Measurements from ENCODE around the gene GDF2.

GDF2 gene

DNA sequence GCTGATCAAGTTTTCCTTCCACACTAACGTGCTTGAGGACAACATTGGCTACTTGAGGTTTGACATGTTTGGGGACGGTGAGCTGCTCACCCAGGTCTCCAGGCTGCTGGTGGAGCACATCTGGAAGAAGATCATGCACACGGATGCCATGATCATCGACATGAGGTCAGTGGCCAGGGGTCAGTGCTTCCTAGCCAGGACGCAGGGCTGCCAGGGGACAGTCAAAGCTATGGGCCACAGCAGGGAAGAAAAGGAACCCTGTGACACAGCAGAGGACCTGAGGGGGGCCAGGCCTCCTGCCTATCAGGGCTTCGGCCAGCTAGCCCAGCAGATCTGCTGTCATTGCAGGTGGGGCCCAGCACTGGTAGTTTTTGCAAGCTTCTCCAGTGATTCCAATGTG lies 31.1 kb downstream of the GDF2 start:
- DNase-seq (ENCODE audit: low read depth), result no peak

DNA sequence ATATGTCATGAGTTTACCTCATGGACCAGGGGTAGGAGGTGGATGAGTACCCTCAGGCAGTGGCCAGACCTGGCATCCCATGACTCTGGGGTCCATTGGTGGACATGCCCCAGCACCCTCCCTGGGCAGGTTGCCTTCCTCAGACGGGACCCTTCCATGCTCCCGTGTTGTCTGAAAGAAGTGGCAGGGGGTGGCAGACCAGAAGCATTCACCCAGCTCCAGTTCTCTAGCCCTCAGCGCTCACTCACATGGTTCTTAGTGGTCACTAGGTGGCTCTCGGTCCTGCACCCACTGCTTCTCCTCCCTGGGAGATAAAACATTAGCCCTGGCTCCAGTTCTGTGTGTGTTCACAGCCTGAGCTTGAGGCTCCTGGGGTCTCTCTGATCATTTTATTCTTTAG lies 31.9 kb downstream of the GDF2 start:
- no peak for DNase-seq (ENCODE audit: low read depth)

DNA sequence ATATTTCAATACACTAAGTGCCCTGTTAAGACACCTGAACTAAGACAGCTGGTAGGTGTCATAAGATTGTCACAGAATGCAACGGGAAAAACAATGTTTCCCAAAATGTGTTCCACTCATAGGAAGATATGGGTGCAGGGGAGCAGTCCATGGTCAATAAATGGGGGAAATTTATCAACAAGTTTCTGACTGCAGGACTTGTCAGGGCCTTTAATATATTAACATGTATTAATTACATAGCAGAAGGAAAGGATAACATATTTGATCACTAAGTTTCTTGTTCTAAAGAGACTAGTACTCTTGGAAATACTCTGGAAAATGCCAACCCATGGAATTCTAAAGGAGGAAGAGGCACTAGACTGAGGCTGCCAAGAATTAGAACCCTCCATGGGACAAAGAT lies 32.6 kb downstream of the GDF2 start:
- DNase-seq (ENCODE audit: low read depth), result no peak

DNA sequence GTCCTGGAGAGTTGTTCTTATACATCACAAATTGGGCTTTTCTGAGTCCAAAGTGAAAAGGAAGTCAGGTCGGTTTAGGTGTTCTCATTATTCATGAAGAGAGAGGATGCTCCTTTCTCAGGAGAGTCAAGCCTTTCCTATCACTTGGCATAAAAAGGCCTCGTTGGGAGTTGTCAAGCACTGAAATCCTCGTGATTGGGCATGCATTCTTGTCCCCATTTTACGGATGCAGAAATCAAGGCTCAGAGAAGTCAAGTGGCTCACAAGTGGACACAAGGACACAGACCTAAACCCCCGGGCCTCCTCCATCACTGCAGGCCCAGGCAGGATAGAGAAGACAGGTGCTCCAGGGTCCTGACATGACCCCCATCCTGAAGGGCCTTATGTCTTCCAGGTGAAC lies 34.5 kb downstream of the GDF2 start:
- no peak for DNase-seq (ENCODE audit: low read depth)

DNA sequence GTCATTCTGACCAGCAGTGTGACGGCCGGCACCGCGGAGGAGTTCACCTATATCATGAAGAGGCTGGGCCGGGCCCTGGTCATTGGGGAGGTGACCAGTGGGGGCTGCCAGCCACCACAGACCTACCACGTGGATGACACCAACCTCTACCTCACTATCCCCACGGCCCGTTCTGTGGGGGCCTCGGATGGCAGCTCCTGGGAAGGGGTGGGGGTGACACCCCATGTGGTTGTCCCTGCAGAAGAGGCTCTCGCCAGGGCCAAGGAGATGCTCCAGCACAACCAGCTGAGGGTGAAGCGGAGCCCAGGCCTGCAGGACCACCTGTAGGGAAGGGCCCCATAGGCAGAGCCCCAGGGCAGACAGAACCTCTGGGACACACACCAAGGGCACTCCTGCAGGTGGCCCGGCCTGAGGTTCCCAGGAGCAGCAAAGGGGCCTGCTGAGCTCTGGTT lies 34.9 kb downstream of the GDF2 start:
- no peak for DNase-seq (ENCODE audit: low read depth)

DNA sequence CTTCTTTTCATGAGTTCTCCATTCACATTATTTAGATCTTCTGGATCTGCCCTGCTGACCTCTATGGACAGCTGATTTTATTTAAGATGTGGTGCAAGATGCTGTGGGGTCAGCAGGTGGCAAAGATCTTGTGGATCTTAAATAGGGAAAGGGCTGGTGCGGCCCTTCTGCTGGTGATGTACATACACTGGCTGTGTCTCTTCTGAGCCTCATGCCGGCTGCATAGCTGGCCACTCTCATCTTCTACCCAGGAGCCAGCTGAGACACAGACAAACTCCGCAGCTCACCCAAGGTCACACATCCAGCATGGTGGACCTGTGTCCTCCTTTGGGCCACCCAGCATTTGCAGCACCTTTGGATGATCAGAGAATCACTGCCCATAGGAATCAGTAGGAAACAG lies 35.7 kb downstream of the GDF2 start:
- no peak for DNase-seq (ENCODE audit: low read depth)

DNA sequence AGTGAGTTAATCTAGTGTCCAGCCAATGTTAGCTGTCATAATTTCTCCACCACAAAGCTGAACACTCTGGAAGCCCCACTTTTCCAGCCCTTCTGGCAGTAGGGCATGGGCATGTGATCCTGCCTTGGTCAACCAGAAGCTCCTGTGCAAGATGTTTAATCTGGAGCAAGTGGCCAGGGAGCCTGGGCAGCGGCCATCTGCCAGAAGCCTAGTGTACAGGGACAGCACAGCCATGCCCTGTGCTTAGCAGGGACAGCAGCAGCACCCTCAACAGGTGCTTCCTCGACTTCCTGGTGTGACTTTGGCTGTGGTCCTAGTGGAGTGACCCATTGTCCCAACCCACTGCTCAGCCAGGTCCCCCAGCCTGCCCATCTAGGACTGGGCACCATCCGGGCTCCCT lies 36.2 kb downstream of the GDF2 start:
- DNase-seq (ENCODE audit: low read depth), result no peak

DNA sequence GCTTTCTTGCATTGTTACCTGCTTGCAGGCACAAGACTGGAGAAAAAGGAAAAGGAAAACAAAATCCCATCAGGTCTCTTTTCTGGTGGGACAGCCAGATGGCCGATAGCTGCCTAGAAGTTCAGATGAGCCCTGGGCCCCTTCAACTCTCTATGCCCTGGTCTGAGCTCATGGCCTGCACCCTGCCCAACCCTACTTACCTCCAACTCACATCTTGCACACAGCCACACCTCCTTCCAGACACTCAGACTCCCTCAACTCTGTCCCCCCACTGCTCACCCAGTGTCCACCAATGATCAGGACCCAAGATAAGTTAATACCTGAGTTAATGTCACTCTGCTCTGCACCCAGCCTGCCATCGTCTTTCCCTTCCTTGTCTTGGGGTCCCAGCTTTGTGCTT lies 36.8 kb downstream of the GDF2 start:
- no peak for DNase-seq (ENCODE audit: low read depth)

DNA sequence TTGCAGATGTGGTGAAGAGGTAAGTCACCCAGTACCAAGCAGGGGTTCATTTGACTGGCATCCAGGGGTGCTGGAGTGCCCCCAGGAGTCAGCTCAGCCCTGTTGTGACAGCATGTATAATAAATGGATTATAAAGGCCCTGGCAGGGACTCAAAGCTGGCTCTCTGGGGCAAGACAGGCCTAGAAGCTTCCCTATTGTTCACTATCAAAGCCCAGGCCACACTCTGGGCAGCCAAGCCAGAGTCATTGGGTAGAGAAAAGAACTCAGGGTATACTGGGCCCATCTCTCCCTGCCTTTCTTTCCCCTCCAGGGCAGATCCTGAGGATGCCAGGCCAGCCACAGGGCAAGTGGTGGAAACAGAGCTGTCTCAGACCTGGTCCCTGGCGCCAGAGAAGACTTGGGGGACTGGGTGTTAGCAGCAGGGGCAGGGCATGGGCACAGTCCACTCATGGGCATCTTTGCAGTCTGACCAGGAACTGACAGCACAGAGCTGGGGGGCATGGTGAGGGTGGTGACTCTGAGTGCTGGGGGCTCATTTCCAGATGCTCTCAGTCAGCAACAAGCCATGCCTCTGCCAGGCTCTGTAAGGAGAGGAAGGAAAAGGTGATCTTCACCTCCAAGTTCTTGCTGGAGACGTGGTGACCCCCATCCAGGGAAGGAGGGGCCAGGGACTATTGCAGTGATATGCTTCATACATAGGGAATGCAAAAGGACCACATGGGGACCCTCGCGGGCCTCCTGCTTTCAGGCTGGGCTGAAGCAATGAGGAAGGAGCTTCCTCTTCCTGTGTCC lies 37.6 kb downstream of the GDF2 start:
- DNase-seq (ENCODE audit: low read depth), result no peak

DNA sequence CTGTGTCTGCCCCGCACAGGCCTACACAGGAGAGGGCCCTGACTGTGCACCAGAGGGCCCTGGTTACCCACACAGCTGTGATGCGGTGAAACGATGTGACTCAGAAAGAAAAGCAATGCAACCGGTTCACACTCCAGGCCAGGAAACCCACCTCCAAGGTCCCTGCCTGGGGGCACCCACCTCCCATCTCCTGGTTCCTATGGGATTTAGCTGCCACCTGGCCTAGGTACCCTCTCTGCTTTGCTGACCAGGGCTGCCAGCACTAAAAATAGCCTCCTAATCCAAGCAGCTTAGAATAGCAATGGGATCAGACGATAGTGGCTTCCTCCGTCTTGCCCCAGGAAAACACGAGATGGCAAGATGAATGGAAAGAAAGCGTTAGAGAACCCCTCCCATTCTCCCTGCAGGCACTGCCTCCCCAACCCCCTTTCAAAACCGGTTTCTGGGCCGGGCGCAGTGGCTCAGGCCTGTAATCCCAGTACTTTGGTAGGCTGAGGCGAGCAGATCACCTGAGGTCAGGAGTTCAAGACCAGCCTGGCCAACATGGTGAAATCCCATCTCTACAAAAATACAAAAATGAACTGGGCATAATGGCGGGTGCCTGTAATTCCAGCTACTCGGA lies 38.3 kb downstream of the GDF2 start:
- DNase-seq (ENCODE audit: low read depth), result no peak

DNA sequence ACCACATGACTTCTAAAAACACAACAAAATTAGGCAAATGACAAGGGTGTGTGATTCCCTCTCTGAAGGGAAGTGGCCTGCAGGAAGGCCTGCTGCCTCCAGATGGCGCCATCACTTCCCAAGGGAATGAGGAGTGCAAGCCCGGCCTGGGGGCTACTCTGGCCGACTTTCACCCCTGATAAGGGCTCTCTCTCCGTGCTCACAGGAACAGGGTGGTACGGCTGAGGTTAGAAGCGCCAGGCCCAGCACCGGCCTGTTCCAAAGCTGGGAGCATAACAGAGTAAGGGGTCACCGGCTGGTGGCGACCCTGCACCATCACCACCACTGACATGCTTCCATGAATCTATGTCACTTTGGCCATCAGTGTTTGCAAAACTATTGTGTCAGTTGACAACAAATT lies 39.0 kb downstream of the GDF2 start:
- no peak for DNase-seq (ENCODE audit: low read depth)

DNA sequence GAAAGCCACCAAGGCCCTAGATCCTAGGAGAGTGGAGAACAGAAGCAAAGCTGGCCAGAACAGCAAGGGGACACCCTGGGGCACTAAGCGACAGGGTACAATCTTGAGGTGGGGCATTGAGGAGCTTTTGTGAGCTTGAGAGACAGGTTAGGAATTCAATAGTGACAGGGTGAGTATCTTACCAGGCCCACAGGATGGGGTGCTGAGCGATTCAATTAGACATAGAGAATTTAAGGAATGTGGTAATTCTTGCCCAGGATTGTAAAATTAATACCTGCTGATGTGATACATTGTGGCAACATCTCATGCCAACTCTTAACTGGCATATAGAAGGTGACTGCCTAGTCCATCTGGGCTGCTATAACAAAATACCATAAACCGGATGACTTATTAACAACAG lies 39.9 kb downstream of the GDF2 start:
- DNase-seq (ENCODE audit: low read depth), result no peak

DNA sequence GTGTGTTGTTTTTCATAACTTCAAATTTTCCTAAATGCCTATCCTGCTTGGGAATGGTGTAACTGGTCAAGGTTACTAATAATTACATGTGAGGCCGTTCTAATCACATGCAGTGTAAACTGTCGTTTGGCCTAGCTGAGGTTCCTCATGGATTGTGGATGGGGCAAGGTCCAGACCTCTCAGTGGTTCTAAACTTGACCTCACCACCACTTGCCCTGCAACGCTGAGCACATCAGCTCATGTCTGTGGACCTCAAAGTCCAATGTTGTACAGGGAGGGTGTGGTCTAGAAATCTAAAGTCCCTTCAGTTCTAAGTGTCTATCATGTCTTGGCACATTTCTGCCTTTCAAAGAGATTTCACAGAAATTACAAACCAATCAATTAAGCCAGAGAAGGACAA lies 41.5 kb downstream of the GDF2 start:
- no peak for DNase-seq (ENCODE audit: low read depth)

DNA sequence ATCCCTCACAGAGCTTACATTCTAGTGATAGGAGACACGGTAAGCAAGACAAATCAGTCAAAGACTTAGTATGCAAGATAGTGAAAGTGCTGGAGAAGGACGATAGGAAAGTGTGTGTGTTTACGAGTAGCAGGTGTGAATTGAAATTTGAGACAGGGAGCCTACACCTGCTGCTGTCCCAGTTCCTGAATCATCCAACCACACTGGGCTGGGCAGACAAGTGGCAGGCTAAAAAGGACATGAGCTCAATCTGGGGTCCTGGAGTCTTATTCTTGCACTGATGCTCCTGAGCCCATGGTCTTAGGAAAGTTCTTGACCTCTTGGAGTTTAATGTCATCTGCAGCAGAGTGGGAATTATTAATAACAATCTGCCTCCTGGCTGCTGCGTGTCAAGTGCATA lies 42.1 kb downstream of the GDF2 start:
- no peak for DNase-seq (ENCODE audit: low read depth)

DNA sequence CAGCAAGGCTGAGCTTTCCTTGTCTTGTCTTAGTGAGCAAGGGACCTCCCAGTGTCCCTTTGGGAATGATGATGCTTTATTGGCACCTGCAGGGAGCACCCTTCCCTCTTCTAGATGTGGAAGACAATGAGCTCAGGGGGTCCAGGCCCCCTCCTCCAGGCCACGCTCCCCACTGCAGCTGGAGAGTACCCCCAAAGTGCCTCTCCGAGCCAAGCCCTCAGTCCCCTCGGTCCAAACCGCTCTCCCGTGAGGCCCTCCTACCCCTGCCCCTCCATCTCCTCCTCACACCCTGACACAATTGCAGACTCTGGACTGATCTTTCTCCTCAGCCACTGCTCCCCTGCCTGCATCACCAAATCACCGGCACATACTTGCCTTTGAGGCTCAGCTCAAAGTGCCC lies 42.7 kb downstream of the GDF2 start:
- no peak for DNase-seq (ENCODE audit: low read depth)

DNA sequence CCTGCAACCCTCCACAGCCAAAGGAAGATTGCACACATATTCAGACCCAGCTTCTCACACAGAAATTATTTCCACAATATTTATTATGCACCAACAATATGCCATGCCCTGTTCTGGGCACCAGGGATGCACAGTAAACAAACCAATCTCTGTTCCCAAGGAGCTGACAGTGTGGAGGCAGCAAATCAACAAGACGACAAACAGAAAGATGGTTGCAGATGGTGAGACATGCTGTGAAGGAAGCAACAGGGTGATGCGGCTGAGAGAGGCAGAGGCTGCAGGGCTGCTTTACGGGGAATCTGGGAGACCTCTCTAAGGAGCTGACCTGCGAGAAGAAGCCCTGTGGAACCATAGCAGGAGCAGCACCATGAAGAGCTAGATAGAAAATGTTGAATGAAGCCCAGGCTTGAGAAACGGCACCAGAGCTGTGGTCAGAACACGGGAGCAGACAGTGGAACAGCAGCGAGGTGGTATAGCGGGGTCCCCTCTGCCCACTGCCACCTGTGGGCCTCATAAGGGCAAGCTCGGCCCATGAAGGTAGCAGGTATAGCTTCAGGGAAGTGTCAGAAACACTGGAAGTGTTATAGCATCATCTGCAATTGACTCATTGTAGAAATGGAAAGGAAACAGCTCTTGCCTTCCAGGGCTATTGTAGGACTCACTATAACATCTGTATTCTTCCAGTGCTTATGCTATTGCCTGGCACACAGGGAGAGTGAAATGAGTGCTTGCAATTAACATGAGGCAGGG lies 43.4 kb downstream of the GDF2 start:
- no peak for DNase-seq (ENCODE audit: low read depth)

DNA sequence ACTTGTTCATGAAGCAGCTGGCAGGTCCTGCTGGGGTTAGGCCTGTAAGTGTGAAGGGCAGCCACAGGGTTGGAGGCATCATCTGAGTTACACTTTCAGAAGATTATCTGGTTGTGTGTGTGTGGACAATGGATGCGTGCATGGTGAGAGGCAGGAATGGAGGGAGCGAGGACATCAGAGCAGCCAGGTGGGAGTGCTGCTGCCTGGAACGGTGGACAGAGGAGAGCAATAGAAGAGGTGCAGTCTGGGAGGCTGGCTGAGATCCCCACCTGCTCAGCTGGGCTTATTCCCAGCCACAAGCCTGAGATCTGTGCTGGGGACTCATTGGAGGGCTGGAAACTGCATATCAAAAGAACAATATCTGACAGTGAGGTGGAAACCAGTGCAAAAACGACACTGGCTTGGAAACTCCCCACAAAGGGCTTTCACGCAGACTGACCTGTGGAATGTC lies 44.0 kb downstream of the GDF2 start:
- no peak for DNase-seq (ENCODE audit: low read depth)

DNA sequence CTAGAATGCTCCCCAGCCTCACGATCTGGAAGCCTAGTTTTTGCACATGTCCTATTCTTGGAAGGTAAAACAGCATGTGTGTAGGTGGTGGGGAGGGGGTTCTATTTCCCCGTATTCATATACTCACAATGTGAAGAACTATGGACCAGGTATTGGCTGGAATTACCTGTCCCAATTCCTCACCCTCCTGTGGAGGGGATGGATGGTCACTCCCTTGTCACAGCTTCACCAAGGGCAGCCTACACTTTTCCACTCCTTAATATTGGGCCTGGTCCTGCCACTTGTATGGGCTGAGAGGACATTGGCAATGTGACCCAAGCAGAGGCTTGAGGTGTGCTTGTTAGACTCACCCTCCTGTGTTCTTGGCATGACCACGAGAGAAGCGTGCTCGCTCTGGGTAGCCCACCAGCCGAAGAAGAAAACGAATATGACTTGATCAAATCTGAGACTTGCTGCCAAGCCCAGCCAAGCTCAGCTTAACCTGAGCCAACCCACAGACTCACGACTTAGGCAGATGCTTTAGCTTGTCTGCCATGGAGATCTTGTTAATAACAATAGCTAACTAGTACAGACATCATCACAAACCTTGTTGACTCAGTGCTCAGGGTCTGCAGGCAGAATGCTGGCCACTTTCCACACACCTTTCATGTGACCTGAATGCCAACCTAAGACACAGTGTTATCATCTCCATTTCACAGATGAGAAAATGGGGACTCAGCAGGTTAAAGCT lies 44.6 kb downstream of the GDF2 start:
- no peak for DNase-seq (ENCODE audit: low read depth)

DNA sequence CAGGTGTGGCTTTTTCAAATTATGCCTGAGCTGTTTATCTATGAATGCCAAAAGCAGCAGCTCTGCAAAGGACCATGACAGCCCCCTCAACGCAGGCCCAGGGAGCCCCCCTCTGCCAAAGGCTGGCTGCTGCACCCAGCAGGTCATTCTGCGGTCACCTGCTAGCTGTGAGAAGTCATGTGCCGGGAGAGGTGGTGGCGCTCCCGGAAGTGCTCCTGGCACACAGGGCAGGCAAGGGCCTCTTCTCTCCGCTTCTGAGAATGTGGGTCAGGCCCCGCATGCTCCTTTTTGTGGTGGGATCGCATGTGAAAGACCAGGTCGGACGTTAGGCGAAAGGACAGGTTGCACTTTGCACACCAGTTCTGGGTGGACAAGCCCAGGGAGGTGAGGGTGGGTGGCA lies 45.4 kb downstream of the GDF2 start:
- no peak for DNase-seq (ENCODE audit: low read depth)

DNA sequence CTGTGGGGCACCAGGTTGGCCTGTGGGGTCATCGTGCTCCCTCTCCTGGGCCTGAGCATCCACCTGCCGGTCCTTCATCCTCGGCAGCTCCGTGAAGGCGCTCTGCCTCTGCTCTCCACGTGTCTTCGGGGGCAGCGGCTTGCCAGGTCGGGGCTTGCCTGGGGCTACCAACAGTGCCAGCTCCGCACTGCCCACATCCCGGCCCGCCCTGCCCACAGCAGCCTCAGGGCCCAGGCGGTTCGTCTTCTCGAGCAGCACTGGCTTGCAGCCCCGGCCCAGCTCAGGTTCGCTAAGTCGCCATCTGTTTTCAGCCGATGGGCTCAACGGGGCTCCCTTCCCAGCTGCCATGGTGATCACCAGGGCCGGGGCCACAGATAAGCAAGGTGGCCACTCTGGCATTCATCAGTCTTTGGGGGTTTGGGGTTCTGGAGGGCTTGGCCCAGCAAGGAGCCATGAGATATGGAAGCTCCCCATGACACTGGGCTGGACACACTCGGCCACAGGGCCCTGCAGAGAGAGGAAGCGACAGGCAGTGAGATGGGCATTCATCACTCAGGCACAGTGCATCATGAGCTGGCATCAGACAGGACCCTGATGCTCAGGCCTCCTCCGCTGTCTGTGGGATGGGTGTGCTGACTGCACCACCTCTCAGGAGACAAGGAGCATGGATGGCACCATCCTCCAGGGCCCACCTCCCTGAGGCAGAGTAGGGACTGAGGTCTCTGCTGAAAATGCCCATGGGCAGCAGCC lies 46.4 kb downstream of the GDF2 start:
- no peak for DNase-seq (ENCODE audit: low read depth)

DNA sequence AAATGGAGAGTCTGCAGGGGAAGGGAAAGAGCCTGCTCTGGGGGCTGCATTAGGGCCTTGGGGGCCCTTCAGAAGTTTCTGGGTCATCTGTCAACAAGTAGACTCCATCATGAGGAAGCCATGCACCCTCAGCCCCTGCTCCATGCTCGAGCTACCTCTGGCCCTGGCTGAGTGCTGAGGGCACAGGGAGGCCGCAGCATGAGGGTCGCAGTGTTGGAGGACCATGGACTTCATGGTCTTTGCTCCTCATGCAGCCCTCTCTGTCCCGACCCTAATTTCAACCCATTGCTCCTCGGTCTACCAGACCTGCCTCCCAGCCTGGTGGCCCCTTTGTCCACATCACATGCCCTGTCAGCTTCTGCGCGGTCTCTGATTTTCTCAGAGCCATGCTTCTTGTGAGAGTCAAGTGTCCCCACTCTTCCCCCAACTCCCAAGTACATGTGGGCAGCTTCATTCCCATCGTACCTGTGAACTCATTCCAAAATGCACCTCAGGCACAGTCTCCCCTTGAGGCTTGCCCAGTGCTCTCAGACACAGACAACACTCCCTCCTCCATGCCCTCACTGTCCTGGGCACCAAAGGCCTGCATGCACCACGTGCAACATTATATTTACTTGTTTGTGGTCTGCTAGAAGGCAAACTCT lies 47.1 kb downstream of the GDF2 start:
- no peak for DNase-seq (ENCODE audit: low read depth)
